HG03139 (cell line): Measurements from ENCODE around the gene CA6.
"Not testable (repeated sequence)": the region's sequence is repeated elsewhere in the genome, so short reads cannot be mapped to it uniquely, and the experiment has no call there.

Source experiments
- ATAC-seq: cut with Tn5 transposase; IDR thresholded peaks from one replicate; pipeline ENCODE4 v1.9.1; 2021; ENCODE audit not compliant: unreplicated experiment

Gene CA6

DNA sequence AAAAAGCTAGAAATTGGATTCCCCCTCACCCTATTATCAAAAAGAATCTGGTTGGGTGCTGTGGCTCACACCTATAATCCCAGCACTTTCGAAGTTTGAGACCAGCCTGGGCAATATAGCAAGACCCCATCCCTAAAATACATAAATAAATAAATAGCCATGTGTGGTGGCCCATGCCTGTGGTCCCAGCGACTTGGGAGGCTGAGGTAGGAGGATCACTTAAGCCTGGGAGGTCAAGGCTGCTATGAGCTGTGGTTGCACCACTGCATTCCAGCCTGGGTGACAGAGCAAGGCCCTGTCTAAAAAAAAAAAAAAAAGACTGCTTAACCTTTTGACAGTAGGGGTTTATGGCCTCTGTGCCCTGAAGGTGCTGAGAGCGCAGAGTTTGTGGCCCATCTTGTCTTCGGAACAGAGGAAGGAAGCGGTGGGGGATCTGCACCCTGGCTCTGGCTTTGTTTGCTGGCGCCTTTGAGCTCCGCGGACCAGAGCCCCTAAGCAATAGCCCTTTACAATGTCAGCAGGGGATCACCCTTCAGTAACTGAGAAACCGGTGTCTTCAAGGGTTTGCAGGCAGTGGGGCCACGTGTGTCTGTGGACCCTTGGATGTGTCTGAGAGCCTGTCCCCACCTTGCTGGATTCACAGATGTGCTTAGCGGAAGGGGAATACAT, 58.5 kb downstream of the CA6 start:
- ATAC-seq, result no peak

DNA sequence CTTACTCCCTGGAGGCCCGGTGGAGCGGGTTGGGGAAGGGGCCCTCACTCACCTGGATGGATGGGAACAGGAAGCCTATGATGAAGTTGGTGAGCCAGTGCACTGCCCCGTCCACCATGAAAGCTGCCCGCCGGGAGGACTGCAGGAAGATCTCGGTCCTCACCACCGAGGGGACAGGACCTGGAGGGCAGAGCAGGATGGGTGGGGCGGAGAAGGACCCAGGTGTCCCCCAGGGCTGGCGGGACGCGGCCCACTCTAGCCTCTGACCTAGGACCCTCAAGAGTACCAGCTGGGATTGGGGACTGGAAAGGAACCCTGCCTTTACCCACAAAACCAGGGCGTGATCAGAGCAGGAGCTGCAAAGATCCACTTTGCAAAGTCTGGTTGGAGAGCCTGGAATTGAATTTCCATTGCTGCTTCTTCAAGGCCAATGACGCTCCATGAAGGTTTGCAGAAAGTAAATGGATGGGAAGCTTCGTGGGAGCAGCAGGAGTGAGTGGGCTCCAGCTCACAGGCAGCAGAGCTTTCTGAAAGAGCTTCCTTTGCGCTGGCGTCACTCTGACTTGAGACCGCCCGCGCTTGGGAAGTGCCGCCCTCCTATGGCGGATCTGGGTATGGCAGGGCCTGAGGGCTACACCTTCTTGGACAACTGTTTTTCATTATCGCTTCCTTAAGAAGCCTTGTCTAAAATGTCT, 59.2 kb downstream of the CA6 start:
- ATAC-seq, result no peak

DNA sequence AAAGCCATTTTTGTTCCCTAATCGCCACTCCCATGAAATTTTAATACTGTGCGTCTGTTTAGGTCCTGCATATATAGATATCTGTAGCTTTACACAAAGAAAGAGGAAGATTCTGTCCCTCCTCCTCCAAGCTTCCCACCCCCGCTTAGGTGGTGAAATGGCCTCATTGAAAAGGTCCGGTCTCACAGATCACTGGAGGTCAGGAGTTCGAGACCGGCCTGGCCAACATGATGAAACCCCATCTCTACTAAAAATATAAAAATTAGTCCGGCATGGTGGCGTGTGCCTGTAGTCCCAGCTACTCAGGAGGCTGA, 59.7 kb downstream of the CA6 start:
- ATAC-seq, result no peak

DNA sequence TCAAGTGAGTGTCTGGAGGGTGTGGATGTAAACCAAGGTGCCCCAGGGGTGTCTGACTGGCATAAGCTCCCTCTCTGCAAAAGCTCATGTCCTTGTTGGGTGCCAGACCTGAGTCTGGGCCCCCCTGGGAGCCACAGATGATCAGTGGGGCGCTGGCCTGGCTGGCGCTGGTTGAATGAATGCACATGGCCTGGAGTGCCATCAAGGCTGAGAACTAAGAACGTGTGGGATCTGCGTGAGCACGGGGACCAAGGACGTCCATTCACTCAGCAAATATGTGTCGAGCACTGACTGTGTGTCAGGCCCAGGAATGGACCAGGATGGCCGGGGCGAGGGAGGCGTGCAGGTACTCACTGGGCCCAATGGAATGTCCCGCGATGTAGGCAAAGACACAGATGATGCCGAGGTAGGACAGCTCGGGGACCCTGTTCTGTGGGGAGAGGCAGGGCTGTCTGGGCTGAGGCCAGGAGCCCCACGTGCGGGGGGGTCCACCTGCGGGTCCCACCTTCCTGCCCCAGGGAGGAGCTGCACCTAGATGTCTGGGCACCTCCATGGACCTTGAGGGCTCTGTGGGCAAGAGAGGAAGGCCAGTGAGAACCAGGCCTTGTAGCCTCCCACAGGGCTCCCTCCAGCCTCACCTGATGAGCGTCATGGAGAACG, 61.4 kb downstream of the CA6 start:
- no peak for ATAC-seq

DNA sequence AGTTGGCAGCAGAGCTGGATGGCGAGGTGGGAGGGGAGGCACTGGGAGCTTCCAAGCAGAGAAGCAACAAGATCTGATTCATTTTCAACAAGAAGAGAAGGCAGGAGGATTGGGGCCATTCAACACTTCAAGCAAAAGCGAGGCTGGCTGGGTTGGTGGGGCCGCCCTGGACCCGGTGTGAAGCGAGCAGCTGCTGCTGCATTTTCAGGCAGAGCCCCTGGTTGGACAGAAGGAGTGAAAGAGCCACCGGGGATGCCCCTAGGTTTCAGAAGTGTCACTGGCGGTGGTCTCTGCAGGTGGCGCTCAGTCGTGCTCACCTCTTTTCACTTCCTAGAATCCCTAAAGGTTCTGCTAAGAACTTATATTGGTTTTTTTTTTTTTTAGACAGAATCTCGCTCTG, 62.6 kb downstream of the CA6 start:
- no peak for ATAC-seq

DNA sequence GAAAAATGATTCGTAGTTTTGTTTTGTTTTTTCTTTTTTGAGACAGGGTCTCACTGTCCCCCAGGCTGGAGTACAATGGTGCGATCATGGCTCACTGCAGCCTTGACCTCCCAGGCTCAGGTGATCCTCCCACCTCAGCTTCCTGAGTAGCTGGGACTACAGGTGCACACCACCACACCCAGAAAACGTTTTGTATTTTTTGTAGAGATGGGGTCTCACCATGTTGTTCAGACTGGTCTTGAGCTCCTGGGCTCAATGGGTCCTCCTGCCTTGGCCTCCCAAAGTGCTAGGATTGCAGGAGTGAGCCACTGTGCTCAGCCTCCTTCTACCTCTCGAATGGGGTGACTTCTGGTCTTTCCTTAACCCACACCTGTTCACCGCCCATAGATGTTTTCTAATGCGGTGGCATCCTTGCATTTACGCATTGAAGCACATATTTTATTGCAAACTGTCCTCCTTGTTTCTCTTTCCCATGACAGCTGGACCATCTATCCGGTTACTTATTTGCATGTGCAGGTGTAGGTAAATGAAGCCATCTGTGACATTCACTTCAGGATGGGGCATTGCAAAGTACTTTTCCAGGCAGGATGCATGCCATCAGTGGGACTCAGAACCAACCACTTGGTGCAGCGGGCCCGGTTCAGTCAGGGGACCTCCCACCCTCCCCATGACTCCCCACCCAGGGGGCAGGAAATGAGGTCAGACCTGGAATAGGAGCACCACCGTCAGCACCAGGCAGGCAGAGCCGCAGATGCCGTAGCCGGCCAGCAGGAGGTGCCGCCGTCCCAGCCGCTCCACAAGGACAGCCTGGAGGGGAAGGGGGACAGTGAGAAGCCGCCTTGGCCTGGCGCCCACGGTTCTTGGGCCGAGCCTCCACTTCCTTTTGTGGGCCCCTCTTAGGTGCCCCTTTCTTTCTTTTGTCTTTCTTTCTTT, 64.0 kb downstream of the CA6 start:
- no peak for ATAC-seq

DNA sequence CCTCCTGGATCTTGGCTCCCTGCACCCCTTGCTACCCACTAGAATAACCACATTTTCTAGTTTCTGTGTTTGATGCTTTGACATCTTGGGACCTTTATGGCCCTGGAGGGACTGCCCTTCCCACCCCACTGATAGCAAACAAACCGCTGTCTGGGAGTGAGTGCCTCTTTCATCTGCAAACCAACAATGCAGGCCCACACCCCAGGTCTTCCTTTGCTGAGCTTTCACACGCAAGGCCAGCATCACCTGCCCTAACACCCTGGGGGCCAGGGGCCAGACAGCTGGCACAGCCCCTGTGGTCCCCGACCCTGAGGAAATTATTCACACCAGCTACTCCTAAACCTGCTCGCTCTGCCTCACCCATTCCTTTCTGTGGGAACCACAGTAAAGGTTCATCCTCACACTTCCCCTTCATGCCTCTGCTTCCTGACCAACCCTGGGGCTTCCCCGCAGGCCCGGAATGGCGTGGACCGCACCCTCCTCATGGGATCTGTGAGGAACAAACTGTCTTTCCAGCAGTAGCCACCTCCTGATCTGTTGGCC, 65.2 kb downstream of the CA6 start:
- no peak for ATAC-seq

DNA sequence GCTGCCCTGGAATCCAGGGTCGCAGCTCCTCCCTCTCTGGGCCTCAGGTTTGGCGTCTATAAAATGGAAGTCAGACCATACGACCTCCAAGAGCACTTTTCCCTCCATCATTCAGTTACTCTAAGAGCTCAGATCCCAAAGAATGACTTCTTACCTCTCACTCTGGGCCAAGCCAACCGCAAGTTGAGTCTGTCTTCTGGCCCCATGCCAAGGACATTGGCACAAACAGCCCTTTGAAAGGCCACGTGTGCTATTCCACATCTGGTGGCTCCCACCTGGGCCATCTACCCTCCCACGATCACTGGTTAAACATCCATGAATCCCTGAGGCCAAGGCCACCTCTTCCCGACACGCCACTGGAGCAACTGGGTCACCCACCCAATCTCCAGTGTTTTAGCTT, 68.2 kb downstream of the CA6 start:
- no peak for ATAC-seq

DNA sequence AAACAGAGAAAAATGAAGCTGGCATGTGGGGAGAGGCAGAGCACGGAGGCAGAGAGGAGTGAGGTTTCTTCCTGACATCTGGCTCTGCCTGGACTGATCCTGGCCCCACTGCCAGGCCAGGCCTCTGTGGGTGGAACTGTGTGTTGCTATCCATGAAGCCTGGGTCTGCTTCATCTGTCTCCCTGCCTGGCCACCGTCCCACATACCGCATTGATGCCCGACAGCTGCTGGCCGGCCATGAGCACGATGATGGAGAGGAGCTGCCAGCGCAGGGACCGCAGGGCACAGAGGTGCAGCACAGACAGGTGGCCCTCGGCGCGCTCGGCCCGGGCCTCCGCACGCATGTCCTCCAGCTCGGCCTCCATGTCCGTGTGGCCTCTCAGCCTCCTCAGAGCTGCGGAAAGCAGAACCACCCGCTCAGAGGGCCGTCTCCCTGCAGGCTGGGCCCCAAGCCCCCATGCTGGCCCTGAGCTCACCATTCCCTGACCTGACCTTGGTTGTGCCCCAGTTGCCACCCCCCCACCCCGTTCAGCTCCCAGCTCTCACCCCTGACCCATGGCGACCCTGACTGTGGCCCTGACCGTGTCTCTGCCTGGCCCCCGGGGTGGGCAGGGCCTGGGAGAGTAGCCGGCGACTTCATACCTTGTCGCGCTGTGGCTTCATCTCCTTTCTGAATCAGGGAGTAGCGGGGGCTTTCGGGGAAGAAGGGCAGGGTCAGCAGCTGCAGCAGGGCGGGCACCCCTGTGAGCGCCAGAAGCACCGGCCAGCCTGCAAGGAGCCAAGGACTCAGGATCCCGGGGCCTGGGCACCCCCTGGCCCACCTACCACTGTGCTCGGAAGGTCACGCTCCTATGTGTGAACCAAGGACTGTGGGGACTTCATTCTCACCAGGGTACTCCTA, 69.1 kb downstream of the CA6 start:
- no peak for ATAC-seq

DNA sequence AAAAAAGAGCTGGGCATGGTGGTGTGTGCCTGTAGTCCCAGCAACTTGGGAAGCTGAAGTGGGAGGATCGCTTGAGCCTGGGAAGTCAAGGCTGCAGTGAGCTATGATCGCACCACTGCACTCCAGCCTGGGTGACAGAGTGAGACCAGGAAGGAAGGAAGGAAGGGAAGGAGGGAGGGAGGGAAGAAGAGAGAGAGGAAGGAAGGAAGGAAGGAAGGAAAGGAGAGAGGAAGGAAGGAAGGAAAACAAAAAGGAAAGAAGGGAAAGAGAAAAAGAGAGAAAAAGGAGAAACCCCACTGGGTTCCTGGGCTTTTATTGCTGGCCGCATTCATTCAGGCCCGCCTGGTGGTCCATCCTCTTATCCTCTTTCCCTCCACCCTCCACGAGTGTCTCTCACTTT, 70.8 kb downstream of the CA6 start:
- ATAC-seq, result no peak

DNA sequence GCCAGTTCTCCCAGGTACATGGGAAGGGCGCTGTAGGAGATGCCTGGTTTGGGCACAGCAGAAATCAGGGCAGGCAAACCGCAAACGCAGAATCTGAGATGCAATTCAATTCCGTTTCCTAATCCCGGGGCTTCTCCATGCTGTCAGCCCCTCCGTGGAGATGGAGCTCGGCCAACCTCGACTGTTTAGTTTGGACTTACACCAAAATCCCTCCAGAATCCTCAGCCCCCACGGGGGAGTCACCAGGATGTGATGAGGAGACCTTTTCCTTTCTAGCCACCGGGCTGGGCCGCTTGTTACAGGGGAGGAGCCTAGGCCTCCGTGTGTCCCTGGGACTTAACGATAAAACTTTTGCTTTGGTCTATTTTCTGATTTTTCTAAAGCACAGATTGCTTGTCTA, 72.7 kb downstream of the CA6 start:
- ATAC-seq, result no peak

DNA sequence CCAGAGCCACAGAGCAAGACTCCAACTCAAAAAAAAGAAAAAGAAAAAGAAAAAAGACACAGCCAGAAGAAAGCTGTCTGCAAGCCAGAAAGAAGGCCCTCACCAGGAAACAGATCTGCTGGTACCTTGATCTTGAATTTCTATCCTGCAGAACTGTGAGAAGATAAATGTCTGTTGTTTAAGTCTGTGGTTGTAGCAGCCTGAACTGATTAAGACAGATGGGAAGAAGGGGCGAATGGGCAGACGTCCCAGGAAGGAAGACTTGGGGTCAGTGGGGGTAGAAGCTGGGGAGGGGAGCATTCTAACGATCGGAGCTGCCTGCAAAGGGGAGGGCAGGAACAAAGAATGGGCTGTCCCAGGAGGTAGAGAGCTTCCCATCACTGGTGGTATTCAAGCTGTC, 74.2 kb downstream of the CA6 start:
- no peak for ATAC-seq

DNA sequence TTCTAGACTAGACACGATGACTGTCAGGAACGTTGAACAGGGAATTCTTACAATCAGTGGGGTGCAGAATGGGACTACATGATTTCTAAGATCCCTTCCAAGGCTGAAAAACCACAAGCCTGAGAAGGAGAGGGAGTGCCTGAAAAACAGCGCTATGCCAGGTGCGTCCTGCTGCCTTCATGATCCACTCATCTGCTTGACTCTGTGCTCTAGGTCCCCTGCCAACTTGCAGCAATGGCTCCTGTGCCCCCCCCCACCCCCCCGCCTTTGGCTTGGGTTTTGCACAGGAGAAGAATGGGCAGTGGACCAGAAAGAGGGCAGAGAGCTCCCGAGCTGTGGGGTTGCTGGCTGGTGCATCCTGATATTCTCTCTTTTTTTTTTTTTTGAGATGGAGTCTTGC, 74.6 kb downstream of the CA6 start:
- ATAC-seq, result no peak

DNA sequence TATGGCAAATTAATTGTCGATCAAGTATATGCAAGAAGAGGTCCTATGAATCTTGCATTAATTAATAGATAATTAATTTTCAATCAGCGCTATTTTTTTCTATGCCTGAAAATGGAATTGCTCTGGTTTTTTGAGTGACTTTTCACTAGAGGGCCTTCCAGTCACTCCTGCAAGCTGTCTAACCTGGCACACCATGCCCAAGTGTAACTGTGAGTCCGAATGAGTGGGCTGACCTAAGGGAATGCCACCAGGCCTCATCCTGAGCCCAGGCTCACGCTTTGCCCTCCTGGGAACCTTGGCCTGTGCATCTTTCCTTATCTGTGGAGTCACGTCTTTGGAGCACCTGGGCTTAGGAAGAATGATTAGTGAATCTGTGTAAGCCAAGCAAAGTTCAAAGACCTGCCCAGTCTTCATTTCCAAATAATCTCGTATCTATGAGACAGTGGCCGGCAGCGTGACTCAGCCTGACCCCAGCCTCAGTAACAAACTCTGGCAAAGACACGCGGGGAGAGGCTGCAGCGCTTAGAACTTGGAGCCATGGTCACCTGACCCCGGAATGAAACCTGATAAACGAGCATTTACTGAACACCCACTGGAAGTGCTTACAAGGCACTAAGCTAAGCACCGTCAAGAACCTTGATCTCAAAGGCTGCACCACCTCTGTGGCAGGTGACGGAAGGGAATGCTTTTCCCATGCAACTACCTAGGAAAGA, 76.5 kb downstream of the CA6 start:
- not testable (repeated sequence) for ATAC-seq

DNA sequence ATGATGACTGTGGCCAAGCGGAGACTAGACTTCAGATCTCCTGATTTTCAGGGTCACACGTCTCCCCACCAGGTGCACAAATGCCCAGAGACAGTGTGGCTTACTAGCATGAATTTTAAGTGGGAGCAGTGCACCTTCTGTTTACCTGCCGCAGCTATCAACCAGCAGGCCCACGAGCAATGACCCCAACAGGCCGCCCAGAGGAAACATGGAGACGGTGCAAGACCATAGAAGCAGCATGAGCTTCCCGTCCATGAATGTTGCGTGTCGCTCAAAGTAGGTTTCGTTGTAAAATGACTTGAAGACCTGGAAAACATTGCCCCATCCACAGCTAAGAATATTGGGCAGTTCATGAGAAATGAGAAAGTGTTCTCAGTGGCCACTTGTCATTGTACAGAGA, 77.1 kb downstream of the CA6 start:
- no peak for ATAC-seq
